Effector memory CD8-positive, alpha-beta T cell (primary cell): ENCODE results near the gene TBC1D16.
"Not testable (repeated sequence)": the region's sequence is repeated elsewhere in the genome, so short reads cannot be mapped to it uniquely, and the experiment has no call there.

Experiments
- ATAC-seq: fragments of 150-1000 bp; cut with Tn5 transposase; replicated peaks from 2 replicates; pipeline ENCODE4 v1.10.0; 2021; ENCODE audit warnings: mild to moderate bottlenecking, moderate library complexity
- DNase-seq, 3 experiments: peaks; one replicate each; pipeline ENCODE4 v3.0.0; 2021
- H3K27ac Mint-ChIP-seq, 2 donors: one replicate each; pipeline ENCODE4 v1.8.0; 2022; ENCODE audit warnings: mild to moderate bottlenecking in 2 of 2, mixed read lengths in 2 of 2, moderate library complexity in 2 of 2
- H3K27me3 Mint-ChIP-seq, 2 donors: one replicate each; pipeline ENCODE4 v1.8.0; 2022; ENCODE audit warnings: mixed read lengths in 2 of 2
- H3K36me3 Mint-ChIP-seq: one replicate; pipeline ENCODE4 v1.8.0; 2022; ENCODE audit warnings: mild to moderate bottlenecking, moderate library complexity, mixed read lengths; ENCODE audit not compliant: insufficient read depth
- H3K4me1 Mint-ChIP-seq, 2 donors: one replicate each; pipeline ENCODE4 v1.8.0; 2022; ENCODE audit warnings: low read depth in 2 of 2, mixed read lengths in 2 of 2
- H3K4me3 Mint-ChIP-seq, 2 donors: one replicate each; pipeline ENCODE4 v1.8.0; 2022; ENCODE audit warnings: mild to moderate bottlenecking in 2 of 2, mixed read lengths in 2 of 2, moderate library complexity in 2 of 2
- H3K9me3 Mint-ChIP-seq, 2 donors: one replicate each; pipeline ENCODE4 v1.8.0; 2022; ENCODE audit warnings: mixed read lengths in 2 of 2

Gene TBC1D16

DNA sequence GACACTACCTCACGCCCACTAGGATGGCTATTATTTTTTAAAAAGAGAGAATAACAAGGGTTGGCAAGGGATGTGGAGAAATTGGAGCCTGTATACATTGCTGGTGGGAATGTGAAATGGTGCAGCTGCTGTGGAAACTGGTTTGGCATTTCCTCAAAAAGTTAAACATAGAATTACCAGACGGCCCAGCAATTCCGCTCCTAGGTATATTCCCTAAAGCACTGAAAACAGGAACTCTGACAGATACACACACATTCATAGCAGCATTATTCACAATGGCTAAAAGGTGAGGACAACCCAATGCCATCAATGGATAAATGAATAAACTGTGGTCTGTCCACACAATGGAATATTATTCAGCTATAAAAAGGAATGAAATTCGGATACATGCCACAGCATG lies 136.1 kb downstream of the TBC1D16 start:
- ATAC-seq, result no peak
- Mint-ChIP-seq H3K27ac (no peak overlapping the region), H3K9me3 (no peaks in the 10 kb centered on the region), H3K27me3 (peaks cover 57 to 62% of the 10 kb centered on the region in 2 donors), H3K4me3 (no peak overlapping the region), H3K36me3 (no peaks in the 10 kb centered on the region), H3K4me1 (no peaks in the 10 kb centered on the region)
- no peak for DNase-seq

DNA sequence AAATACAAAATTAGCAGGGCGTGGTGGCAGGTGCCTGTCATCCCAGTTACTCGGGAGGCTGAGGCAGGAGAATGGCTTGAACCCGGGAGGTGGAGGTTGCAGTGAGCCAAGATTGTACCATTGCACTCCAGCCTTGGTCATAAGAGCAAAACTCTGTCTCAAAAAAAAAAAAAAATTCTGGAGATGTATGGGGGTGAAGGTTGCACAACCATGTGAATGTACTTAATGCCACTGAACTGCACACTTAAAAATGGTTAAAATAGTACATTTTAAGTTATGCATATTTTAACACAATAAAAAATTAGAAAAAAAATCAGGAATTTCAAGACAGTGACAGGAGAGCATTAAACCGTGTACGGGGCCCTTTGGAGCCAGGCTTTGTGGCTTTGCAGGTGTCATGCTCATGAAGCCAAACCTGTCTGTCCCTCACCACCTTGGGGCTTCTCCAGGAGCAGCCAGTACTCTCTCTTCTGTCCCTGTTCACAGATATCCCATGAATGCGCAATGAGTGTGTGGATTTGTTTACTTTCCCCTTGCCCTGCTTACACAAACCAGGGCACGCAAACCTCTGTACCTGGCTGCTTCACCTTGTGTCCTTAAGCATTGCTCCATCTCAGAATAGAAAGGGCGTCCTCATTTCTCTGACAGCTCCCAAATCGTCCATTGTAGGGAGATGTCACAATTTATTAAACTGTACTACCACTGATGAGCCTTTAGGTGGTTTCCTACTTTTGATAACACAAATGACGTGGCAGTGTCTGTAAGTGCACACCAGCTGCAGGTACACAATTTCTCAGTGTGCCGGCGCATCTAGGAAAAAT lies 138.2 kb downstream of the TBC1D16 start:
- ATAC-seq (no peak), DNase-seq (no peak)
- Mint-ChIP-seq H3K9me3 (no peaks in the 10 kb centered on the region), H3K4me1 (no peaks in the 10 kb centered on the region), H3K36me3 (no peaks in the 10 kb centered on the region), H3K27me3 (peaks cover 41 to 47% of the 10 kb centered on the region in 2 donors), H3K27ac (no peak overlapping the region), H3K4me3 (no peak overlapping the region)

DNA sequence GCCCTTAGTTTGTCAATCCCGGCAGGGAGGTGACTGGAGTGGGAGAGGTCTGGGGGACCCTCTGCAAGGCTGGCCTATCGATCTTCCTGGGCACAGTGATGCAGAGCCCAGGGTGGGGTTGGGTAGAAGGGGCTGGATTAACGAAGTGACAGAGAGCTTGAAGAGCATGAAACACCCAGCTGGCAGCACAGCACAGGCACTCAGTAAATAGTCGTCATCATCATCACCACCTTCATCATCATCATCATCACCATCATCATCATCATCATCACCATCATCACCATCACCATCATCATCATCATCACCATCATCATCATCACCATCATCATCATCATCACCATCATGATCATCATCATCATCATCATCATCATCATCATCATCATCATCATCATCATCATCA lies 142.2 kb downstream of the TBC1D16 start:
- peaks cover 50% of the 10 kb centered on the region in 2 donors for H3K27me3 Mint-ChIP-seq
- H3K36me3 Mint-ChIP-seq, H3K4me1 Mint-ChIP-seq, ATAC-seq, DNase-seq, H3K4me3 Mint-ChIP-seq, H3K27ac Mint-ChIP-seq, H3K9me3 Mint-ChIP-seq: not testable (repeated sequence)

DNA sequence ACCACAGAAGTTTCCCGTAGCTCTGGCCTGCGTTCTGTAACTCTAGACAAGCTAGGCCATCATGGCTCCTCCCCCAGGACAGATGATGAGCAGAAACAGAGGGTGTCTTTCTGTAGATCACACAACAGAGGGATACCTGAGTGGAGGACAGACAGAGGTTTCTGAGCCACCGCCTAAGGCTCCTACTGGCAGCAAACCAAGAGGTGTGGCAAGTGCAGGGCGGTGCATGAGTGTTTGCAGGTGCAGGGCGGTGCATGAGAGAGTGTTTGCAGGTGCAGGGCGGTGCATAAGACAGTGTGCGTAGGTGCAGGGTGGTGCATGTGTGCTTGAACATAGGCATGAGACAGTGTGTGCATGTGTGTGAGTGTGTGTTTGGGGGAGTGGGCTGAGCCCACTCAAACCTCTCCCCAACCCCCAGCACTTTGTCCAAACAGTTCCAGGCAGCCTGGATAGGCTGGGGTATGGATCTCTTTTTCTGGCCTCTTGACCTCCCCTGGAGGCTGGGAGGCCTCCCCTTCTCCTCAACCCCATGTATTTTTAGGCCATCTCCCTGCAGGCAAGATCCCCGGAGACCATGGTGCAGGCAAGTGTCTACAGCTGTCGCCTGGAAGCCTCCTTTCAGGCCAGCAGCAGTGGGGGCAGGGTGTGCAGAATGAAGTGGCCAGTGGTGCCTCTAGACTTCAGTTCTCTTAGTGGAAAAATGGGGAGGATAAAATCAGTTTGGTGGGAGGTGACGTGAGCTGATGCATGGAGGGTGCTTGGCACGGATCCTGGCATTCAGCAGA lies 143.0 kb downstream of the TBC1D16 start:
- Mint-ChIP-seq H3K27ac (no peak overlapping the region), H3K27me3 (peaks cover 47 to 52% of the 10 kb centered on the region in 2 donors), H3K4me3 (no peak overlapping the region), H3K9me3 (no peaks in the 10 kb centered on the region), H3K4me1 (no peaks in the 10 kb centered on the region), H3K36me3 (no peaks in the 10 kb centered on the region)
- DNase-seq (no peak), ATAC-seq (no peak)

DNA sequence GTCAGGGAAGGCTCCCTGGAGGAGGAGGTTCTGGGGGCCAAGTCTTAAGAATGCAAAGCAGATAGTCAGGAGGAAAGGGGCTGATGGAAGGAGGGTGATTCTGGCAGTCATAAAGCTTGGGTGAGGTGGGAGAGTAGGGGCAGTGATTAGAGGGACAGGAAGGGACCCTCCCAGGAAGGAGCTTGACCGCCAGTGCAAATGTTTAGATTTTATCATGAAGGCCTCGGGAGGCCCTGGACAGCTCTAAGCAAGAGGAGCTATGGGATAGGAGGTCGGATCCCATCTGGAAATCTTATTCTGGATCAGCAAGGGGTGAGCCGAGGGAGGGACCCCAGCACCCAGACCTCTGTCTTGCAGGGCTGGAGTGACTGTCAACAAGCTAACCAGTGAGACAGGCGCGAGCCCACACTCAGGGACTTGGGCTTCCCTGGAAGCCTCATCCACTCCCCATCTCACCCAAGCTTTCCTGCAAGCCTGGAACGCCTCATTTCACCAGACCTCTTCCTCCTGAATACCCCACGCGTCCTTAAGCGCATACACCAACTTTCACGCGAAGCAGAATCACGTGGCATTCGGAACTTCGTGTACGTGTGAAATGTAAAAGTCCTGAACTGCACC lies 144.4 kb downstream of the TBC1D16 start:
- no peaks in the 10 kb centered on the region for H3K9me3 Mint-ChIP-seq
- no peaks in the 10 kb centered on the region for H3K4me1 Mint-ChIP-seq
- DNase-seq (no peak), ATAC-seq (no peak)
- H3K27ac Mint-ChIP-seq, result no peak overlapping the region
- no peak overlapping the region for H3K4me3 Mint-ChIP-seq
- no peaks in the 10 kb centered on the region for H3K36me3 Mint-ChIP-seq
- H3K27me3 Mint-ChIP-seq, result peaks cover 48 to 53% of the 10 kb centered on the region in 2 donors

DNA sequence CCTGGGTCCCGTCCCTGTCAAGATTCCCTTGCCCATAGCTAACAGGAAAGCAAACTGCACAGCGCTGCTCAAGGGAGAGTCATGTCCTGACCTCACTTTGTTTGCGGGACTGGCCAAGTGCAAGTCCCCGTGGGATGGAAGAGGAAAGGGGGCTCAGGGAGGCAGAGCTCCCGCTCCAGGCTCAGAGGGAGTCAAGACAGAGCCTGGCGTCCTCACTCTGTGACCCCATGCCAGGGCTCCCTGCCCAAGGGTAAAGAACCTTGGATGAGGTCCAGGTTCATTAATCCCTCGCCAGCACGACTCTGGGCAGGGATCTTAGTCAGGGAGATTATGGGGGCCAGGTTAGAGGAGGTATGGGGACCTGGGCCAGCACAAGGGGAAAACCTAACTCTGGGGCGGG lies 145.0 kb downstream of the TBC1D16 start:
- no peaks in the 10 kb centered on the region for H3K4me1 Mint-ChIP-seq
- H3K27me3 Mint-ChIP-seq, result peaks cover 50 to 58% of the 10 kb centered on the region in 2 donors
- no peaks in the 10 kb centered on the region for H3K9me3 Mint-ChIP-seq
- no peak overlapping the region for H3K4me3 Mint-ChIP-seq
- H3K27ac Mint-ChIP-seq, result no peak overlapping the region
- ATAC-seq (no peak), DNase-seq (no peak)
- no peaks in the 10 kb centered on the region for H3K36me3 Mint-ChIP-seq

DNA sequence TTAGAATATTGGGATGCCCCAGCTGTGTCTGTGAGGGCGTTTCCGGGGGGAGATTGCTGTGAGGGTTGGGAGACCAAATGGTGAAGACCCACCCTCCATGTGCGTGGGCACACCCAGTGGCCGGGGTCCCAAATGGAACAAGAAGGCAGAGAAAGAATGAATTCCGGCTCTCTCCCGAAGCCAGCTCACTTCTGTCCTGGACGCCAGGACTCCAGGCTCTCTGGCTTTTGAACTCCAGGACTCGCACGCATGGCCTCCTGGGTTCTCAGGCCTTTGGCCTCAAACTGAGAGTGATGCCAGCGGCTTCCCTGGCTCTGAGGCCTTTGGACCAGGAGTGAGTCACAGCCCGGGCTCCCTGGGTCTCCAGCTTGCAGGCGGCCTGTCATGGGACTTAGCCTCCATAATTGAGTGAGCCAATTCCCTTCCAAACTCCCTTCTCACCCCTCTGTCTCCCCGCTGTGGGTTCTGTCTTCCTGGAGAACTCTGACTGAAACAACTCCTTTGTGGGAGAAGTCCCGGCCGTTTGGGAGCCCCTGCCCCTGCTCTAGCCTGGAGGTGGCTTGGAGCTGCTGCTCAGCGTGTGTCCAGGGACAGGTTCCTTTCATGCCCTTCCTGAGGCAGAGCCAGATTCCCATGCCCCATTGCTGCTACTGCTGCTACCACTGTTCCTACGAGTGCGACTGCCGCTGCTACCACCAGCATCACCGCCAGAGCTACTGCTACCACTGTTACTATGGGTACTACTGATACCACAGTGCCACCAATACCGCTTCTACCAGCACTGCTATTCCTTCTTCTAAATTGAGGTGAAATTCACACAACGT lies 146.6 kb downstream of the TBC1D16 start:
- H3K27ac Mint-ChIP-seq, result no peak overlapping the region
- H3K4me3 Mint-ChIP-seq, result no peak overlapping the region
- ATAC-seq (no peak), DNase-seq (no peak)
- H3K9me3 Mint-ChIP-seq, result no peaks in the 10 kb centered on the region
- peaks cover 52 to 65% of the 10 kb centered on the region in 2 donors for H3K27me3 Mint-ChIP-seq
- H3K4me1 Mint-ChIP-seq, result no peaks in the 10 kb centered on the region
- no peaks in the 10 kb centered on the region for H3K36me3 Mint-ChIP-seq

DNA sequence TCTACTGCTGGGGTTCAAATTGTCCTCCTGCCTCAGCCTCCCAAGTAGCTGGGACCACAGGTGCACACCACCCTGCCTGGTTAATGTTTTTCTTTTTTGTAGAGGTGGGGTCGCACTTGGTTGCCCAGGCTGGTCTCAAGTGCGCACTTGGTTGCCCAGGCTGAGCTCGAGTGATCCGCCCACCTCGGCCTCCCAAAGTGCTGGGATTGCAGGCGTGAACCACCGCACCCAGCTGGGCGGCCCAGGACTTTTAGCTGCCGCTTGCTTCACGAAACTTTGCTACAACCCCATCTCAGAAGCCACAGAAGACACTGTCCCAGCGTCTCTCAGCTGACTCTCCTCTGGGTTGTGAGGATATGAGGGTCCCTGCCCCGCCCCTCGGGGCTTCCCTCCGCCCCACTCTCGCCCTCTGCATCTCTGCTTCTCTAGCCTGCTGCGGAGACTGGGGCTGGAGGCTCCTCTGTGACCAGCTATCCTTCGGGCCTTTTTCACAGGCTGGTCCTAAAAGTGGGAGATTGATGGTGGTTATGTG lies 147.6 kb downstream of the TBC1D16 start:
- peaks cover 61 to 75% of the 10 kb centered on the region in 2 donors for H3K27me3 Mint-ChIP-seq
- ATAC-seq (no peak), DNase-seq (no peak)
- H3K27ac Mint-ChIP-seq, result no peak overlapping the region
- no peaks in the 10 kb centered on the region for H3K4me1 Mint-ChIP-seq
- H3K9me3 Mint-ChIP-seq, result no peaks in the 10 kb centered on the region
- H3K4me3 Mint-ChIP-seq, result no peak overlapping the region
- H3K36me3 Mint-ChIP-seq, result no peaks in the 10 kb centered on the region

DNA sequence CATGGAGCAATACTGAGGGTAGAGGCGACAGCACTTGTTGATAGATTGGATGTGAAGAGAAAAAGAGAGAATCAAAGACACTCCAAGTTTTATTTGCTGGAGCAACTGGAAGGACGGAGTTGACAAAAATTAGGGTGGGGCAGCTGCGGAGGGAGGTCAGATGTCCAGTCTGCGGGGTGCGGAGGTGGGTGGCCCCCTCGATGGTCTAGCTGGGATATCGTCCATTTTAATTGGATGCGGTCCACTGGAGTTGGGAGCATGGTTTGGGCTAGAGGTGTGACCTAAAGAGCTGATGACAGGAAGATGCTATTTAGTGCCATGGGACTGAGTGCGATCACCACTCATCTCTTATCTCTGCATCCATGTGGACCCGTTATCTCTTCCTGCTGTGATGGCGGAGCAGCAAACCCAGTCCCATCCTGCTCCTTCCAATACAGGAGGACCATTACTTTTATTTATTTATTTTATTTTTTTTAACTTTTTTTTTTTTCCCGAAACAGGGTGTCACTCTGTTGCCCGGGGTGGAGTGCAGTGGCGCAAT lies 148.2 kb downstream of the TBC1D16 start:
- Mint-ChIP-seq H3K4me1 (no peaks in the 10 kb centered on the region), H3K4me3 (no peak overlapping the region), H3K9me3 (no peaks in the 10 kb centered on the region), H3K27me3 (peaks cover 67 to 80% of the 10 kb centered on the region in 2 donors), H3K27ac (no peak overlapping the region), H3K36me3 (no peaks in the 10 kb centered on the region)
- DNase-seq (no peak), ATAC-seq (no peak)

DNA sequence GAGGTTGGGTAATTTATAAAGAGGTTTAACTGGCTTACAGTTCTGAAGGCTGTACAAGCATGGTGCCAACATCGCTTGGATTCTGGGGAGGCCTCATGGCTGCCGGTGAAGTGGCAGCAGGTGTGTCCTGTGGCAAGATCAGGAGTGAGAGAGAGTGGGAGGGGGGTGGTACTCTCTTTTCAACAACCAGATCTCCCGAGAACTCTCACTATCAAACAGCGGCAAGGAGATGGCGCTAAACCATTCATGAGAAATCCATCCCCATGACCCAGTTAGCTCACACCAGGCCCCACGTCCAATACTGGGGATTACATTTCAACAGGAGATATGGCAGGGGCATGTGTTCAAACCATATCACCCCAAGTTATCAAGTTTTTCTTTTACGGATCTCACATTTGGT lies 152.5 kb downstream of the TBC1D16 start:
- H3K27me3 Mint-ChIP-seq, result peaks cover 71 to 83% of the 10 kb centered on the region in 2 donors
- H3K27ac Mint-ChIP-seq, result no peak overlapping the region
- no peaks in the 10 kb centered on the region for H3K9me3 Mint-ChIP-seq
- H3K4me3 Mint-ChIP-seq, result no peak overlapping the region
- H3K36me3 Mint-ChIP-seq, result no peaks in the 10 kb centered on the region
- DNase-seq (no peak), ATAC-seq (no peak)
- no peaks in the 10 kb centered on the region for H3K4me1 Mint-ChIP-seq
